Left lung (tissue), 10 donors: Measurements from ENCODE around the gene DIO3. TPM values are rescaled to one million over a fixed set of nuclear protein-coding genes. Genes with fewer than 3 reads are reported as not detected.
A peak's percentile ranks its signal among the peaks of the same experiment; 100 is the strongest.

Experiments
- ATAC-seq: fragments of 200-7000 bp; cut with Tn5 transposase; one replicate; pipeline ENCODE4 v1.9.1; 2020; ENCODE audit warnings: moderate library complexity
- DNase-seq, 4 donors: peaks; one replicate each; pipeline ENCODE4 v3.0.0-alpha.2; 2013 to 2020
- H3K27ac ChIP-seq, 2 donors: fragments of 200-600 bp; sonication (generic) in 1 of 2; one replicate each; pipeline versions ENCODE4 v1.5.0 to v1.8.0; 2020 to 2021
- H3K27me3 ChIP-seq, 2 donors: fragments of 200-600 bp; sonication (generic) in 1 of 2; one replicate each; pipeline versions ENCODE4 v1.5.0 to v1.8.0; 2020 to 2021
- H3K36me3 ChIP-seq, 2 donors: fragments of 200-600 bp; sonication (generic) in 1 of 2; one replicate each; pipeline versions ENCODE4 v1.5.0 to v1.8.0; 2020 to 2021
- H3K4me1 ChIP-seq, 2 donors: fragments of 200-600 bp; one replicate each; pipeline ENCODE4 v1.8.0; 2021
- H3K4me3 ChIP-seq, 2 donors: fragments of 200-600 bp; sonication (generic) in 1 of 2; one replicate each; pipeline versions ENCODE4 v1.5.0 to v1.8.0; 2020 to 2021; ENCODE audit warnings: mild to moderate bottlenecking in 1 of 2
- H3K9me3 ChIP-seq, 2 donors: fragments of 200-600 bp; sonication (generic) in 1 of 2; one replicate each; pipeline versions ENCODE4 v1.5.0 to v1.8.0; 2020 to 2021
- CTCF ChIP-seq, 2 donors: fragments of 200-600 bp; sonication (generic) in 1 of 2; IDR thresholded peaks; one replicate each; pipeline versions ENCODE4 v1.5.0 to v1.8.0; 2021; ENCODE audit warnings: antibody characterized with exemption in 2 of 2
- intact Hi-C, 2 donors: fragments of 100-400 bp; cut with DNase I; formaldehyde crosslinking; loops; one replicate each; pipeline versions ENCODE4 v1.11.2 to v1.14.2; 2022
- polyA plus RNA-seq, 6 donors: library from polyadenylated mRNA; unstranded; fragments of 120-200 nt; gene quantifications; one replicate each; pipeline ENCODE4 v1.2.1, GENCODE V29; 2013; ENCODE audit not compliant: insufficient read length in 6 of 6
- total RNA-seq, 2 donors: library from RNA; stranded (reverse); fragmentation: NEBNext Ultra II Directional; extraction: Animal tissue kit (Norgen Biotek cat#: 25700); gene quantifications; one replicate each; pipeline ENCODE4 v1.2.1, GENCODE V29; 2021
- donor health status: DM: no; HTN: yes; CAD: no.
- donor health status: DM: no; HTN: no; CAD: no.

DIO3 gene
- total and polyA plus RNA-seq, 8 donors = 0.16 to 0.84 (median 0.36) TPM

- Histone ChIP-seq H3K4me3 (no peak overlapping the region), H3K9me3 (no peaks in the 10 kb centered on the region), H3K27ac (no peak overlapping the region), H3K36me3 (no peaks in the 10 kb centered on the region), H3K4me1 (no peaks in the 10 kb centered on the region), H3K27me3 (no peaks in the 10 kb centered on the region)
- intact Hi-C loops = no loop called here
- ATAC-seq = no peak
- no peak for TF ChIP-seq CTCF (IDR thresholded peaks at IDR 0.05)
- no peak for DNase-seq
These were observed 28.3 kb downstream of the DIO3 start for GRCh38 chr14:101589486-101590015.

- DNase-seq (peak in 1 of 4 donors; percentile 58), ATAC-seq (no peak)
- Histone ChIP-seq H3K4me1 (no peaks in the 10 kb centered on the region), H3K9me3 (no peaks in the 10 kb centered on the region), H3K27ac (no peak overlapping the region), H3K4me3 (no peak overlapping the region), H3K36me3 (no peaks in the 10 kb centered on the region), H3K27me3 (no peaks in the 10 kb centered on the region)
- intact Hi-C loops = no loop called here
- TF ChIP-seq CTCF (IDR thresholded peaks at IDR 0.05) = no peak
These were observed 28.8 kb downstream of the DIO3 start for GRCh38 chr14:101590062-101590461.

GRCh38 chr14:101590616-101591015 lies 29.3 kb downstream of the DIO3 start:
- Histone ChIP-seq H3K27ac (no peak overlapping the region), H3K4me1 (no peaks in the 10 kb centered on the region)
- no peak for ATAC-seq

GRCh38 chr14:101591121-101591520 lies 29.8 kb downstream of the DIO3 start:
- H3K4me1 ChIP-seq = no peaks in the 10 kb centered on the region
- intact Hi-C loops = no loop called here
- TF ChIP-seq CTCF (IDR thresholded peaks at IDR 0.05) = no peak
- no peaks in the 10 kb centered on the region for H3K36me3 ChIP-seq
- no peaks in the 10 kb centered on the region for H3K27me3 ChIP-seq
- H3K27ac ChIP-seq = no peak overlapping the region
- H3K4me3 ChIP-seq = no peak overlapping the region
- DNase-seq (peak in 2 of 4 donors; percentile 11 to 53), ATAC-seq (no peak)
- no peaks in the 10 kb centered on the region for H3K9me3 ChIP-seq

More at GRCh38 chr14:101590616-101591015, 29.3 kb downstream of the DIO3 start:
- TF ChIP-seq CTCF (IDR thresholded peaks at IDR 0.05) = no peak
- H3K27me3 ChIP-seq = no peaks in the 10 kb centered on the region
- H3K4me3 ChIP-seq = no peak overlapping the region
- H3K9me3 ChIP-seq = no peaks in the 10 kb centered on the region
- intact Hi-C loops = no loop called here
- DNase-seq = peak in 1 of 4 donors; percentile 72
- H3K36me3 ChIP-seq = no peaks in the 10 kb centered on the region

GRCh38 chr14:101591582-101591981 lies 30.3 kb downstream of the DIO3 start:
- no peak overlapping the region for H3K27ac ChIP-seq
- no peaks in the 10 kb centered on the region for H3K36me3 ChIP-seq
- H3K9me3 ChIP-seq = no peaks in the 10 kb centered on the region
- TF ChIP-seq CTCF (IDR thresholded peaks at IDR 0.05) = no peak
- no peaks in the 10 kb centered on the region for H3K27me3 ChIP-seq
- intact Hi-C loops = no loop called here
- ATAC-seq (no peak), DNase-seq (peak in 1 of 4 donors; percentile 22)
- H3K4me3 ChIP-seq = no peak overlapping the region
- H3K4me1 ChIP-seq = peaks cover 0 to 3% of the 10 kb centered on the region in 2 donors
